Measurements from ENCODE around the gene LMO3. TPM values are rescaled to one million over a fixed set of nuclear protein-coding genes. Genes with fewer than 3 reads are reported as not detected.

The LMO3 gene
- total RNA-seq, 1 donor from 2014 or later = 48.4 TPM

DNA sequence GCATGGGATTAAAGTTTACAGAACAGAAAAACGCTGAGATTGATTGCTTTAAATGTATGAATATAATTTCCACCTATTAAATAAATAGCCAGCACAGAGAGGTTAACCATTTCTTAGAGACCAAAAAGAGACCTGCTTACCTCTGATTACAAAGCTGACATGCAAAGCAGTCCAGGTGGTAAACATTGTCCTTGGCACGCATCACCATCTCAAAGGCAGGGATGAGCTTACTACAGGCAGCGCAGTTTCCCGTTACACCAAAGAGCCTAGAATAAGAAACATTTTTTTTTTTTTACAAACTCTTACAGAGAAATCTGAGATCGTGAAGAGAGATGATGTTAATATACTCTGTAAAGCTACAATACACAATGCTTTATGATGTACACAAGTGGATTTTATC, 45.7 kb downstream of the LMO3 start:
- Mint-ChIP-seq H3K4me1 (ENCODE audit: low read depth) (peaks cover 11% of the 10 kb centered on the region), H3K36me3 (ENCODE audit: insufficient read depth) (peaks cover 9% of the 10 kb centered on the region), H3K27ac (no peak overlapping the region), H3K27me3 (peaks cover 4% of the 10 kb centered on the region), H3K9me3 (ENCODE audit: low read depth) (no peaks in the 10 kb centered on the region), H3K4me3 (ENCODE audit: low read depth) (no peak overlapping the region)
- TF ChIP-seq, protein P1, sequence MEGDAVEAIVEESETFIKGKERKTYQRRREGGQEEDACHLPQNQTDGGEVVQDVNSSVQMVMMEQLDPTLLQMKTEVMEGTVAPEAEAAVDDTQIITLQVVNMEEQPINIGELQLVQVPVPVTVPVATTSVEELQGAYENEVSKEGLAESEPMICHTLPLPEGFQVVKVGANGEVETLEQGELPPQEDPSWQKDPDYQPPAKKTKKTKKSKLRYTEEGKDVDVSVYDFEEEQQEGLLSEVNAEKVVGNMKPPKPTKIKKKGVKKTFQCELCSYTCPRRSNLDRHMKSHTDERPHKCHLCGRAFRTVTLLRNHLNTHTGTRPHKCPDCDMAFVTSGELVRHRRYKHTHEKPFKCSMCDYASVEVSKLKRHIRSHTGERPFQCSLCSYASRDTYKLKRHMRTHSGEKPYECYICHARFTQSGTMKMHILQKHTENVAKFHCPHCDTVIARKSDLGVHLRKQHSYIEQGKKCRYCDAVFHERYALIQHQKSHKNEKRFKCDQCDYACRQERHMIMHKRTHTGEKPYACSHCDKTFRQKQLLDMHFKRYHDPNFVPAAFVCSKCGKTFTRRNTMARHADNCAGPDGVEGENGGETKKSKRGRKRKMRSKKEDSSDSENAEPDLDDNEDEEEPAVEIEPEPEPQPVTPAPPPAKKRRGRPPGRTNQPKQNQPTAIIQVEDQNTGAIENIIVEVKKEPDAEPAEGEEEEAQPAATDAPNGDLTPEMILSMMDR (IDR thresholded peaks at IDR 0.05; ENCODE audit: unreplicated experiment) = no peak
- no peak for DNase-seq (ENCODE audit: low spot score, unreplicated experiment)

- Mint-ChIP-seq H3K27ac (no peak overlapping the region), H3K36me3 (ENCODE audit: insufficient read depth) (peaks cover 15% of the 10 kb centered on the region), H3K9me3 (ENCODE audit: low read depth) (peaks cover 3% of the 10 kb centered on the region), H3K4me1 (ENCODE audit: low read depth) (peaks cover 7% of the 10 kb centered on the region), H3K4me3 (ENCODE audit: low read depth) (no peak overlapping the region), H3K27me3 (peaks cover 4% of the 10 kb centered on the region)
- DNase-seq (ENCODE audit: low spot score, unreplicated experiment) = no peak
- TF ChIP-seq, protein P1 (IDR thresholded peaks at IDR 0.05; ENCODE audit: unreplicated experiment) = no peak
These were observed 50.3 kb downstream of the LMO3 start for GRCh38 chr12:16555630-16556029.

- Mint-ChIP-seq H3K36me3 (ENCODE audit: insufficient read depth) (peaks cover 12% of the 10 kb centered on the region), H3K9me3 (ENCODE audit: low read depth) (peaks cover 3% of the 10 kb centered on the region), H3K27me3 (no peaks in the 10 kb centered on the region), H3K27ac (no peak overlapping the region), H3K4me3 (ENCODE audit: low read depth) (no peak overlapping the region), H3K4me1 (ENCODE audit: low read depth) (peaks cover 8% of the 10 kb centered on the region)
- no peak for DNase-seq (ENCODE audit: low spot score, unreplicated experiment)
- TF ChIP-seq, protein P1 (IDR thresholded peaks at IDR 0.05; ENCODE audit: unreplicated experiment) = no peak
These were observed 52.5 kb downstream of the LMO3 start for GRCh38 chr12:16553457-16553856.

DNA sequence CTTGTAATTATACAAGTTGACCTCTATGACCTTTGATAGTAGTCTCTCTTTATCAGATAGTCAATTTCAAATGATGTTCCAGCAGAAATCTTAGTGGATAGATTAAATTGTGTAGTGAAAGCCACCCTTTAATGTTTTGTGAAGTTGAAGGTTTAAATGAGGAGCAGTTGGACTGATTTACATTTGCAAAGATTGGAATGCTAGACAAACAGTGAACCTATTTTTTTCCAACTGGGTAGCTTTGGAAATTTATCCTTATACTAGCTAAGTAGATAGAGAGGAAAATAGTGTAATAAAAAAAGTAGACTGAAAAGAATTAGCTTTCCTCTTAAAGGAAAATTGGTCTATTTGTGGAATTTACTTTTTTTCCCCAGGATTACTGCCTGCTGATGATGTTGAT, 53.7 kb downstream of the LMO3 start:
- Mint-ChIP-seq H3K4me3 (ENCODE audit: low read depth) (no peak overlapping the region), H3K27ac (no peak overlapping the region), H3K9me3 (ENCODE audit: low read depth) (peaks cover 3% of the 10 kb centered on the region), H3K36me3 (ENCODE audit: insufficient read depth) (peaks cover 16% of the 10 kb centered on the region), H3K27me3 (no peaks in the 10 kb centered on the region), H3K4me1 (ENCODE audit: low read depth) (peaks cover 11% of the 10 kb centered on the region)
- TF ChIP-seq, protein P1 (IDR thresholded peaks at IDR 0.05; ENCODE audit: unreplicated experiment) = no peak
- DNase-seq (ENCODE audit: low spot score, unreplicated experiment) = no peak

DNA sequence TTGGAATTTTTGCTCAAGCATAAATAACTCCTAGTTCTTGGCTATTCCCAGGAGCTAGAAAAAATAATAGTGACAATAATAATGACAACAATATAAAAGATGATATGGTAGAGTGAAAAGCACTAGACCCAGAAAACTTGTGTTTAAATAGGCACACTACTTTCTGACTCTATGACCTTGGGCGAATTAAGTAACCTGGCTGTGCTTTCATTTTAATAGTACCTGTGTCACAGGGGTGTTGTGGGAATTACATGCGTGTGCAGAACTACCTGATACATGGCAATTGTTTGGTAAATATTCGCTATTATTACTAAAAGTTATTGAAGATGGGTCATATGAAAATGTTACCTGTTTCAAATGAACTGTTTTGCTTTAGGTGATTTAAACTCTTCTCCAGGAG, 60.1 kb downstream of the LMO3 start:
- no peaks in the 10 kb centered on the region for H3K9me3 Mint-ChIP-seq (ENCODE audit: low read depth)
- TF ChIP-seq, protein P1 (IDR thresholded peaks at IDR 0.05; ENCODE audit: unreplicated experiment) = no peak
- H3K27ac Mint-ChIP-seq = no peak overlapping the region
- peaks cover 6% of the 10 kb centered on the region for H3K4me1 Mint-ChIP-seq (ENCODE audit: low read depth)
- no peak for DNase-seq (ENCODE audit: low spot score, unreplicated experiment)
- H3K27me3 Mint-ChIP-seq = no peaks in the 10 kb centered on the region
- H3K36me3 Mint-ChIP-seq (ENCODE audit: insufficient read depth) = peaks cover 6% of the 10 kb centered on the region
- H3K4me3 Mint-ChIP-seq (ENCODE audit: low read depth) = no peak overlapping the region
